Effector memory CD8-positive, alpha-beta T cell (primary cell): Measurements from ENCODE around the gene RNF181.
"Not testable (repeated sequence)": the region's sequence is repeated elsewhere in the genome, so short reads cannot be mapped to it uniquely, and the experiment has no call there.

Experiments
- ATAC-seq: fragments of 150-1000 bp; cut with Tn5 transposase; replicated peaks from 2 replicates; pipeline ENCODE4 v1.10.0; 2021; ENCODE audit warnings: mild to moderate bottlenecking, moderate library complexity
- DNase-seq, 3 experiments: peaks; one replicate each; pipeline ENCODE4 v3.0.0; 2021
- H3K27ac Mint-ChIP-seq, 2 donors: one replicate each; pipeline ENCODE4 v1.8.0; 2022; ENCODE audit warnings: mild to moderate bottlenecking in 2 of 2, mixed read lengths in 2 of 2, moderate library complexity in 2 of 2
- H3K27me3 Mint-ChIP-seq, 2 donors: one replicate each; pipeline ENCODE4 v1.8.0; 2022; ENCODE audit warnings: mixed read lengths in 2 of 2
- H3K36me3 Mint-ChIP-seq: one replicate; pipeline ENCODE4 v1.8.0; 2022; ENCODE audit warnings: mild to moderate bottlenecking, moderate library complexity, mixed read lengths; ENCODE audit not compliant: insufficient read depth
- H3K4me1 Mint-ChIP-seq, 2 donors: one replicate each; pipeline ENCODE4 v1.8.0; 2022; ENCODE audit warnings: low read depth in 2 of 2, mixed read lengths in 2 of 2
- H3K4me3 Mint-ChIP-seq, 2 donors: one replicate each; pipeline ENCODE4 v1.8.0; 2022; ENCODE audit warnings: mild to moderate bottlenecking in 2 of 2, mixed read lengths in 2 of 2, moderate library complexity in 2 of 2
- H3K9me3 Mint-ChIP-seq, 2 donors: one replicate each; pipeline ENCODE4 v1.8.0; 2022; ENCODE audit warnings: mixed read lengths in 2 of 2

The RNF181 gene

DNA sequence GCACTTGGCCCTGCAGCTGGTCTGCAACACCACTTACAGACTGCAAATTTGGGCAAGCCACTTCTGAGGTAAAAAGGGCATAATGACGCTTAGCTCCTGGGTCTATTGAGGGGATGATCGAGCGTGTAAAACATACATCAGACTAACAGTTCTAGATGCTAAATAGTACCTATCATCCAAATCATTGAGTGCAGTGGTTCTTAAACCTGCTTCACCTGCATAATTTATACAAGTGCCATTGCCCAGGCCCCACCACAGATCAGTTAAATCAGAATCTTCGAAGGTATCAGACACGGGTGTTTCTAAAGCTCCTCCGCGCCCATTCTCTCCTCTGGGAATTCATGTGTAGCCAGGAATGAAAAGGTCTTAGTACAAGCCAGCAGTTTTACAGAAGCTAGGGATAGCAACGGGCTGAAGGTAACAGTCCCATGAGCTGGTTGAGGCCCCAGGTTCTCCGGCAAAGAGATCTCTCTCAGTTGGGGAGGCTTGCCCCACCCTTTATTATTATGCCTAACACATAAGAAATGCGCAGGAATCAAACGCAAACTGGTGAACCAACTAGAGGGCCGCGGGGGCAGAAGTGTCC, 737 bp upstream of the RNF181 start:
- peaks cover 33 to 40% of the 10 kb centered on the region in 2 donors for H3K4me1 Mint-ChIP-seq
- ATAC-seq (peak; percentile 1), DNase-seq (no peak)
- H3K9me3 Mint-ChIP-seq: no peaks in the 10 kb centered on the region
- H3K36me3 Mint-ChIP-seq: peaks cover 25% of the 10 kb centered on the region
- H3K27me3 Mint-ChIP-seq: no peaks in the 10 kb centered on the region
- H3K4me3 Mint-ChIP-seq: peak overlapping the region; percentile 100
- H3K27ac Mint-ChIP-seq: peak overlapping the region; percentile 100

DNA sequence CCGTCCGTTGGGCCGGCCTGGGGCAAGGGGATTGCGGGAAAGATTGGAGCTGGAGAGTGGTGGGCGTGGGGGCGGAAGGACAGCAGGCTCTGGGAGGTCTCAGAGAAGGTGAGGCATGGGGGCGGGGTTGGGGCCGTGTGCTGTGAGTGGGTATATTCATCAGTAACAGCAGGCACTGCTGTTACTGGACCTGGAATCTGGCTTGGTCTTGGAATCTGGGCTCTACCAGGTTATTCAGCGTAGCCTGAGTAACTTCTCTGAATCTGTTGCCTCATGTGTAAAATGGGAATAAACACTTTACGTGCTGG, 435 bp downstream of the RNF181 start:
- DNase-seq (no peak), ATAC-seq (peak; percentile 3)
- H3K4me3 Mint-ChIP-seq: peak overlapping the region; percentile 100
- no peaks in the 10 kb centered on the region for H3K27me3 Mint-ChIP-seq
- peak overlapping the region; percentile 100 for H3K27ac Mint-ChIP-seq
- H3K36me3 Mint-ChIP-seq: peaks cover 21% of the 10 kb centered on the region
- H3K9me3 Mint-ChIP-seq: no peaks in the 10 kb centered on the region
- H3K4me1 Mint-ChIP-seq: peaks cover 34% of the 10 kb centered on the region in 2 donors

GRCh38 chr2:85596486-85597143, 1.1 kb downstream of the RNF181 start:
- Mint-ChIP-seq H3K4me1 (peaks cover 38% of the 10 kb centered on the region in 2 donors), H3K9me3 (no peaks in the 10 kb centered on the region), H3K27ac (peak overlapping the region; percentile 100), H3K4me3 (peak overlapping the region; percentile 100), H3K27me3 (no peaks in the 10 kb centered on the region), H3K36me3 (peaks cover 23% of the 10 kb centered on the region)
- ATAC-seq (no peak), DNase-seq (no peak)

DNA sequence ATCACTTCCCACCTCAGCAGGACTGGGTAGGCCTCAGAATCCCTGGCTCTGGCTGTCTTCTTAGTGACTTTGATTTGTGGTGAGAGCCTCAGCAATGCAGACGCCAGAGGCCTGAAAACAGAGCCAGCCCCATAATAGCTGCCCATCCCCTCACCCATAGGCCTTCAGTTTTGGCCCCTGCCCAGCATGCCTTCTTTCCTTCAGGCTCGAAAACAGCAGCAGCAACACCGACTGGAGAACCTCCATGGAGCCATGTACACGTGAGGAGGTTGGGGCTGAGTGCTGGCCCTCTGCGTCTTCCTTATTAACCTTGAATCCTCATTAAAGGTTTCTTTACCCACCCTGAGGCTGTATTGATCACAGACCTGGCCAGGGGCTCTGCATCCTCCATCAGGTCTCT, 1.7 kb downstream of the RNF181 start:
- peak overlapping the region; percentile 100 for H3K4me3 Mint-ChIP-seq
- H3K27ac Mint-ChIP-seq: peak overlapping the region in 1 of 2 donors; percentile 100
- H3K4me1 Mint-ChIP-seq: peaks cover 42 to 43% of the 10 kb centered on the region in 2 donors
- no peak for ATAC-seq
- no peak for DNase-seq
- no peaks in the 10 kb centered on the region for H3K27me3 Mint-ChIP-seq
- peaks cover 24% of the 10 kb centered on the region for H3K36me3 Mint-ChIP-seq
- H3K9me3 Mint-ChIP-seq: no peaks in the 10 kb centered on the region

DNA sequence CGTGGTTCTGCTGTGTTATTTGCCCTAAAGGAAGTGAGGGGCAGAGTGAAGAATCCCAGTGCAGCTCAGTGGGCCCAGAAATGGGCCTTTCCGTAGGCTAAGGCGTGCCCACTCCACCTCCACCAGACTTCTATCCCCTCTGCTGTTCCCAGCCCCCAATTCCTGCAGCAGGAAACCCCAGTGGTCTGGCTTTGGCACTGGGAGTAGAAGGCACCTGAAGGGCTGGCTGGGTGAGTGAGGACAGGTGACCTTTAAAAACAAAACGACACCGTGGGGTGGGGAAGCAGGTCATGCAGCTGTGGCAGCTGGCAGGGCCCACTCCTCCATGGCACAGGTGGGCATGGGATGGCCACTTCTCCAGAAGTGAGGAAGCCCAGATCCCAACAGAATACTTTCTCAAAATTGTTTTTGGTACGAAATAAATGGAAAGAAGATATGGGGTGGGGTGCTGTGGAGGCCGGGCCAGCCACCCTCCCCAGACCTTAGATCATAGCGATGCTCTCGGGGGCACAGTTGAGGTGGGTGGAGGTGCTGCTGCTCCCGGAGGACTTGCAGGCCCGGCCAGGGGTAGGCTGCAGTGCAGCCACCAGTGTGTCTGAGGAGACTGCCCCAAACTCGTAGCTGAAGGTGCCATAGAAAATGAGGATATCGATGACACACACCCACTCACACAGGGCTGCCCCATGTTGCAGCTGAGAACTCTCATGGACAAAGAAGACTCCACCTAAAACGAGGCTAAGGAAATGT, 3.2 kb downstream of the RNF181 start:
- Mint-ChIP-seq H3K36me3 (peaks cover 24% of the 10 kb centered on the region), H3K27ac (peak overlapping the region; percentile 26 to 31), H3K27me3 (no peaks in the 10 kb centered on the region), H3K9me3 (no peaks in the 10 kb centered on the region), H3K4me3 (no peak overlapping the region), H3K4me1 (peaks cover 42 to 48% of the 10 kb centered on the region in 2 donors)
- DNase-seq: no peak
- ATAC-seq: no peak

- H3K4me3 Mint-ChIP-seq: peak overlapping the region; percentile 22 to 23
- H3K4me1 Mint-ChIP-seq: peaks cover 38 to 43% of the 10 kb centered on the region in 2 donors
- ATAC-seq: no peak
- no peaks in the 10 kb centered on the region for H3K27me3 Mint-ChIP-seq
- peak overlapping the region in 1 of 2 donors; percentile 84 for H3K27ac Mint-ChIP-seq
- H3K9me3 Mint-ChIP-seq: no peaks in the 10 kb centered on the region
- DNase-seq: no peak
- H3K36me3 Mint-ChIP-seq: peaks cover 26% of the 10 kb centered on the region
Measured at GRCh38 chr2:85599468-85600234, 4.1 kb downstream of the RNF181 start.

DNA sequence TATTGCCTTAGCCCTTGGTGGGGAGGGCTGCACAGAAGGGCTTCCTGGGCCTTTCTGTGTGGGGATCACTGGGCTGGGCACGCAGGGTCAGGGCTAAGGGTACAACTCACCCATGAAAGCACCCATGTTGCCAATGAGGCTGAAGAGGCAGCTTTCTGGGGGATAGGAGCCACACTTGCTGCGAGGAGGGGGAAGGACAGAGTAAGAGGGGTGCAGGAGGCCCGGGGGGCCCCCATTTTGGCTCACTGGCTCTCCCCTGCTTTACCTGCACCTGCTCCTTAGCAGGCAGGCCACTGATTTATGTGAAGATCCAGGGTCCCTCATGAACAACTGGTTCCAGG, 4.7 kb downstream of the RNF181 start:
- no peaks in the 10 kb centered on the region for H3K27me3 Mint-ChIP-seq
- DNase-seq: no peak
- ATAC-seq: no peak
- no peaks in the 10 kb centered on the region for H3K9me3 Mint-ChIP-seq
- H3K4me3 Mint-ChIP-seq: peak overlapping the region; percentile 22 to 23
- peaks cover 34 to 37% of the 10 kb centered on the region in 2 donors for H3K4me1 Mint-ChIP-seq
- H3K36me3 Mint-ChIP-seq: peaks cover 22% of the 10 kb centered on the region
- peak overlapping the region; percentile 84 to 91 for H3K27ac Mint-ChIP-seq

GRCh38 chr2:85600951-85601770, 5.6 kb downstream of the RNF181 start:
- DNase-seq (no peak), ATAC-seq (no peak)
- Mint-ChIP-seq H3K36me3 (peaks cover 14% of the 10 kb centered on the region), H3K27me3 (no peaks in the 10 kb centered on the region), H3K9me3 (no peaks in the 10 kb centered on the region), H3K27ac (peak overlapping the region; percentile 83 to 91), H3K4me3 (peak overlapping the region; percentile 87 to 91), H3K4me1 (peaks cover 24 to 32% of the 10 kb centered on the region in 2 donors)

- Mint-ChIP-seq H3K4me3 (peak overlapping the region; percentile 87 to 91), H3K27ac (peak overlapping the region; percentile 83 to 91), H3K36me3 (peaks cover 14% of the 10 kb centered on the region), H3K27me3 (no peaks in the 10 kb centered on the region), H3K4me1 (peaks cover 19 to 29% of the 10 kb centered on the region in 2 donors), H3K9me3 (no peaks in the 10 kb centered on the region)
- ATAC-seq (peak; percentile 7), DNase-seq (no peak)
Measured at GRCh38 chr2:85601771-85602475, 6.4 kb downstream of the RNF181 start.

- Mint-ChIP-seq H3K4me1 (peaks cover 16 to 31% of the 10 kb centered on the region in 2 donors), H3K9me3 (no peaks in the 10 kb centered on the region), H3K27me3 (no peaks in the 10 kb centered on the region), H3K36me3 (peaks cover 14% of the 10 kb centered on the region), H3K4me3 (peak within 1 kb of the TSS; percentile 91 to 93), H3K27ac (peak within 1 kb of the TSS; percentile 83 to 91)
- peak; percentile 96 for ATAC-seq
- peak; percentile 78 to 86 (median 83) for DNase-seq
Measured at GRCh38 chr2:85602476-85603234, 7.1 kb downstream of the RNF181 start, which contains the start of gene TMEM150A. TMEM150A (minus strand) TSS chr2:85602698; CDS start chr2:85601948, 750 bp downstream.

DNA sequence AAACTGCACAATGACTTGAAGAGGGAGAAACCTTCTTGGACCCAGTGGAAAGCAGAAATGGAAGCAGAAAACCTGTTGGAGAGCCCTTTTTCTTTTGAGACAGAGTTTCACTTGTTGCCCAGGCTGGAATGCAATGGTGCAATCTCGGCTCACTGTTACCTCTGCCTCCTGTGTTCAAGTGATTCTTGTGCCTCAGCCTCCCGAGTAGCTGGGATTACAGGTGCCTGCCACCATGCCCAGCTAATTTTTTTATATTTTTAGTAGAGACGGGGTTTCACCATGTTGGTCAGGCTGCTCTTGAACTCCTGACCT, 8.5 kb downstream of the RNF181 start:
- Mint-ChIP-seq H3K4me3 (peak overlapping the region in 1 of 2 donors; percentile 86), H3K4me1 (peaks cover 25 to 38% of the 10 kb centered on the region in 2 donors), H3K36me3 (peaks cover 21% of the 10 kb centered on the region)
- H3K9me3 Mint-ChIP-seq, H3K27me3 Mint-ChIP-seq, DNase-seq, ATAC-seq, H3K27ac Mint-ChIP-seq: not testable (repeated sequence)
